ENCODE measurements around the gene ARMH1.
"Not testable (repeated sequence)": the region's sequence is repeated elsewhere in the genome, so short reads cannot be mapped to it uniquely, and the experiment has no call there.

ARMH1 gene

DNA sequence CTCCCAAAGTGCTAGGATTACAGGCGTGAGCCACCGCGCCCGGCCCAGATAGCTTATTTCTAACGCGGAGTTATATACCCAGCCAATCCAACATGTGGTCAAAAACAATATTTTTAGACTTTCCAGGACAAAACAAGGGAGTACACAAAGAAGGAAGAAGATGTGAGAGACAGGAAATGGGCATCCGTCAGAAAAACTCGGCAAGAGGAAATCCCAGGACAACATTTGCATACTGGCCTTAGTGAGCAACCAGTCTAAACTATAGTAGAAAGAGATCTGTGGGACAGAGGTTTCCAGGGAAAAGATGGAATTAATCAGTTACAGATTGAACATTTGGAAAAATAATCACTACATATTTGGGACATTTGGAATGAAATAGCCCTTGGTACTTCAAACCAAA is 11.4 kb downstream of the ARMH1 start:
- Histone ChIP-seq H3K4me3 (ENCODE audit: low read depth, low read length) (no peak overlapping the region), H3K27ac (ENCODE audit: low read depth, low read length) (no peak overlapping the region), H3K27me3 (ENCODE audit: control insufficient read depth, insufficient read depth, low read length) (no peaks in the 10 kb centered on the region), H3K4me1 (ENCODE audit: control insufficient read depth, insufficient read depth, low read length) (peaks cover 28% of the 10 kb centered on the region), H3K36me3 (ENCODE audit: control insufficient read depth, insufficient read depth, low read length) (no peaks in the 10 kb centered on the region), H3K9ac (ENCODE audit: low read length) (no peak overlapping the region), H3K9me3 (ENCODE audit: control insufficient read depth, insufficient read depth, low read depth, low read length) (no peaks in the 10 kb centered on the region)

DNA sequence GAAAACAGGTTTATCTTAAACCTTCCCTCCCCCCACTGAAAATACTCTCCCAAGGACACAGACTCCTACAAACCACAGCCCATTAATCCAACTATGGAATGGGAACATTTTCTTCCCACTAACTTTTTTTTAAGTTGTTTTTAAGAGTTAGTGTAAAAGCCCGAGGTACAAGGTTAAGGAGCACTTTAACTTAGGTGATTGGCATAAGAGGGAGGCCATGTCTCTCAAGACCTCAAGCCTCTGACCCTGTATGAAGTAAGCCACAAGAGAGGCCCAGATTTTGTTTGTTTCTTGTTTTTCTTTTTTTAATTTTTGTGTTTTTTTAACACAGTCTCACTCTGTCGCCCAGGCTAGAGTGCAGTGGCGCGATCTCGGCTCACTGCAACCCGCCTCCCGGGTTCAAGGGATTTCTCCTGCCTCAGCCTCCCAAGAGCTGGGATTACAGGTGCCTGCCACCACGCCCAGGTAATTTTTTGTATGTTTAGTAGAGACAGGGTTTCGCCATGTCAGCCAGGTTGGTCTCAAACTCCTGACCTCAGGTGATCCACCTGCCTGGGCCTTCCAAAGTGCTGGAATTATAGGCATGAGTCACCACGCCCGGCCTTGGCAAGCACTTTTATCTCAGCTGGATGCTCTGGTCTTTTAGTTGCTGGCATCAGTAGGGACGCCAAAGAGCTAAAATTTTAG is 14.4 kb downstream of the ARMH1 start:
- H3K36me3 ChIP-seq (ENCODE audit: control insufficient read depth, insufficient read depth, low read length), result no peaks in the 10 kb centered on the region
- H3K9ac ChIP-seq (ENCODE audit: low read length), result no peak overlapping the region
- no peak overlapping the region for H3K27ac ChIP-seq (ENCODE audit: low read depth, low read length)
- H3K27me3 ChIP-seq (ENCODE audit: control insufficient read depth, insufficient read depth, low read length), result no peaks in the 10 kb centered on the region
- H3K4me1 ChIP-seq (ENCODE audit: control insufficient read depth, insufficient read depth, low read length), result peaks cover 18% of the 10 kb centered on the region; the same call in 1 of the 2 replicates
- no peaks in the 10 kb centered on the region for H3K9me3 ChIP-seq (ENCODE audit: control insufficient read depth, insufficient read depth, low read depth, low read length)
- H3K4me3 ChIP-seq (ENCODE audit: low read depth, low read length), result no peak overlapping the region

GRCh38 chr1:44689447-44689765 is 14.9 kb downstream of the ARMH1 start:
- peaks cover 17% of the 10 kb centered on the region; the same call in 1 of the 2 replicates for H3K4me1 ChIP-seq (ENCODE audit: control insufficient read depth, insufficient read depth, low read length)
- H3K9me3 ChIP-seq (ENCODE audit: control insufficient read depth, insufficient read depth, low read depth, low read length), result no peaks in the 10 kb centered on the region
- no peak overlapping the region for H3K4me3 ChIP-seq (ENCODE audit: low read depth, low read length)
- H3K36me3 ChIP-seq (ENCODE audit: control insufficient read depth, insufficient read depth, low read length), result no peaks in the 10 kb centered on the region
- no peaks in the 10 kb centered on the region for H3K27me3 ChIP-seq (ENCODE audit: control insufficient read depth, insufficient read depth, low read length)
- H3K27ac ChIP-seq (ENCODE audit: low read depth, low read length), result no peak overlapping the region
- no peak overlapping the region for H3K9ac ChIP-seq (ENCODE audit: low read length)

DNA sequence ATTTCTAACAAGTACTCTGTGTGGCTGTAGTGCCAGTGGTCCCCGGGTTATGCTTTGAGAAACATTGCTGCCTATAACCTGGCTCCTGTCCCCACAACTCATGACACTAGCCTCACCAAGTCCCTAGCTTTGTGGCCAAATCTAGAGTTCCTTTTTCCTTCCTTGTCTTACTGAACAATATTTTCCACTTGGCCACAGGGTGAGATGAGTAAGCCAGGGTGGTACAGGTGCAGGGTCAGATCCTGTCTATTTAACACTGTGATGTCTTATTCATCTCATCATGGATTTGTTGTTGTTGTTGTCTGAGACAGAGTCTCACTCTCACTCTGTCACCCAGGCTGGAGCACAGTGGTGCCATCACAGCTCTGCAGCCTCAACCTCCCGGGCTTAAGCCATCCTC is 18.6 kb downstream of the ARMH1 start:
- H3K9ac ChIP-seq (ENCODE audit: low read length), result no peak overlapping the region
- no peak overlapping the region for H3K4me3 ChIP-seq (ENCODE audit: low read depth, low read length)
- H3K36me3 ChIP-seq (ENCODE audit: control insufficient read depth, insufficient read depth, low read length), result no peaks in the 10 kb centered on the region
- peaks cover 13% of the 10 kb centered on the region; the same call in 1 of the 2 replicates for H3K4me1 ChIP-seq (ENCODE audit: control insufficient read depth, insufficient read depth, low read length)
- no peaks in the 10 kb centered on the region for H3K27me3 ChIP-seq (ENCODE audit: control insufficient read depth, insufficient read depth, low read length)
- no peaks in the 10 kb centered on the region for H3K9me3 ChIP-seq (ENCODE audit: control insufficient read depth, insufficient read depth, low read depth, low read length)
- H3K27ac ChIP-seq (ENCODE audit: low read depth, low read length), result no peak overlapping the region

DNA sequence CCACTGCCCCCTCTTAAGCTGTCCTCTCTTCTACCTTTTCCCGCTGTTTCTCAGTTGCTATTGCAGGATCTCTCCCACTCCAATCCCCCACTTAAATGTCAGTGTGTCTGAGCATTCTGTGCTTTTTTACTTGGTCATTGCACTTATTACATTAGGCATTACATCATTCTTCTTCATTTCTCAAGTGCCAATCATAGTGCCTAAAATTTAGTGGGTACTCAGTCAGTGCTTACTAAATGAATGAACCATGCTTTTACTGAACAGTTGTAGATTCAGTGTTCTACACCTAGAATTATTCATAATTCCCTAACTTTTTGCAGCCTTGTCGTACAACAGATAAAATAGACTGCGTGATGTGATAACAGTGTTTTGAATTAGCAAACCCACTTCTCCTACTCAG is 19.4 kb downstream of the ARMH1 start:
- Histone ChIP-seq H3K36me3 (ENCODE audit: control insufficient read depth, insufficient read depth, low read length) (no peaks in the 10 kb centered on the region), H3K4me1 (ENCODE audit: control insufficient read depth, insufficient read depth, low read length) (peaks cover 8% of the 10 kb centered on the region; the same call in 1 of the 2 replicates), H3K9ac (ENCODE audit: low read length) (no peak overlapping the region), H3K9me3 (ENCODE audit: control insufficient read depth, insufficient read depth, low read depth, low read length) (no peaks in the 10 kb centered on the region), H3K4me3 (ENCODE audit: low read depth, low read length) (no peak overlapping the region), H3K27me3 (ENCODE audit: control insufficient read depth, insufficient read depth, low read length) (no peaks in the 10 kb centered on the region), H3K27ac (ENCODE audit: low read depth, low read length) (no peak overlapping the region)

- H3K9me3 ChIP-seq (ENCODE audit: control insufficient read depth, insufficient read depth, low read depth, low read length), result no peaks in the 10 kb centered on the region
- H3K36me3 ChIP-seq (ENCODE audit: control insufficient read depth, insufficient read depth, low read length), result no peaks in the 10 kb centered on the region
- no peak overlapping the region for H3K9ac ChIP-seq (ENCODE audit: low read length)
- no peak overlapping the region for H3K27ac ChIP-seq (ENCODE audit: low read depth, low read length)
- no peak overlapping the region for H3K4me3 ChIP-seq (ENCODE audit: low read depth, low read length)
- no peaks in the 10 kb centered on the region for H3K27me3 ChIP-seq (ENCODE audit: control insufficient read depth, insufficient read depth, low read length)
- no peaks in the 10 kb centered on the region for H3K4me1 ChIP-seq (ENCODE audit: control insufficient read depth, insufficient read depth, low read length)
These were observed 20.5 kb downstream of the ARMH1 start for GRCh38 chr1:44694863-44695478.

DNA sequence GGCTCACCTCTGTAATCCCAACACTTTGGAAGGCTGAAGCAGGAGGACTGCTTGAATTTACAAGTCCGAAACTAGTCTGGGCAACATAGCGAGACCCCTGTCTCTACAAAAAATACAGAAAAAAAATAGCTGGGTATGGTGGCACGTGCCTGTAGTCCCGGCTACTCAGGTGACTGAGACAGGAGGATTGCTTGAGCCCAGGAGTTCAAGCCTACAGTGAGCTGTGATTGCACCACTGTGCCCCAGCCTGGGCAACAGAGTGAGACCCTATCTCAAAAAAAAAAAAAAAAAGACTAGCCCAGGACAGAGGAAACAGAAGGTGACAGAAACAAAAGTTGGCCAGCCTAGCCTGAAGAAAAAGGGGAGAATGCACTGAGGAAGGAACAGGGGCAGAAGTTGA is 21.2 kb downstream of the ARMH1 start:
- Histone ChIP-seq H3K27me3 (ENCODE audit: control insufficient read depth, insufficient read depth, low read length) (no peaks in the 10 kb centered on the region), H3K27ac (ENCODE audit: low read depth, low read length) (no peak overlapping the region), H3K9me3 (ENCODE audit: control insufficient read depth, insufficient read depth, low read depth, low read length) (no peaks in the 10 kb centered on the region), H3K36me3 (ENCODE audit: control insufficient read depth, insufficient read depth, low read length) (no peaks in the 10 kb centered on the region), H3K4me1 (ENCODE audit: control insufficient read depth, insufficient read depth, low read length) (no peaks in the 10 kb centered on the region), H3K9ac (ENCODE audit: low read length) (no peak overlapping the region), H3K4me3 (ENCODE audit: low read depth, low read length) (no peak overlapping the region)

DNA sequence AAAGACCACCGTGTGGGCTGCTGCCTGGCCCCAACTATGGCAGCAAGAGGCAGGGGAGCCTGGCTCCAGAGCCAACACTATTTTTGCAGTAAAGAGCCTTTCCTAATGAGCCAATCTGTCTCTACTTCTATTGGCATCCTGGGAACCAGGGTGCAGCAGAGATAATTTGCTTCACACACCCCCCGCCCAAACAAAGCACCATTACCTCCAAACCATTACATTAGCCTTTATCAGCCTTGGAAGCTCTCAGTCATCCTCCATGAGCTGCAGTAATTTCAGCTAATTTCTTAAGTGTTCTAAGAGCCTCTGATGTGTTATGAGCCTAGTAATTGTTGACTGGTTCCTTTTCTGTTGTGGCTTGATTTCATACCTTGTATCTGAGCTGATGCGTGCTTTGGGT is 21.6 kb downstream of the ARMH1 start:
- no peaks in the 10 kb centered on the region for H3K9me3 ChIP-seq (ENCODE audit: control insufficient read depth, insufficient read depth, low read depth, low read length)

DNA sequence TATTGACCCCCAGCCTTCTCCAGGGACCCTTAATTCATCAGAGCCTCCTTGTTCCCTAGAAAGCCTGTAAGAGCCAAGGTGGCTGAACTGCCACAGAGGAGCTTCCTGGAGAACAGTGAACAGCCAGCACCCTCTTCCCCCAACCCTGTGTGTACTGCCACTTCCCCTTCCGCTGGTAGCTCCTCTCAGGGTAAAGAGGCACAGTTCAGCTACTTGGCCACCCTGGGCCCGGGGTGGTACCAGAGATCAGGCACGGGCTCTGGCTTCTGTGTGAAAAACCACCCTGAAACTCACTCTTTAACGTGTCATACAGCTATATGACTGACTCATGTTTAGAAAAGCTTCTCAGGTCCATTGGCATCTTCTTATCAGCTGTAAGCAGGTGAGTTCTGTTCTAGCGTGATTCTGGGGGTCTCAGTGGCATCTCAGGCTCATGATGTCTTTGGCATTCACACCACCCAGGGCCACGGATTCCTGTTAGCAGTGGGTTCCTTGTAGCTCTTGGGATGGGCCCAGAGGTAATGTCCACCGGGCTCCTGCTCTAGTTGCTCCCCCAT is 22.4 kb downstream of the ARMH1 start:
- Histone ChIP-seq H3K36me3 (ENCODE audit: control insufficient read depth, insufficient read depth, low read length) (no peaks in the 10 kb centered on the region), H3K9me3 (ENCODE audit: control insufficient read depth, insufficient read depth, low read depth, low read length) (no peaks in the 10 kb centered on the region), H3K27ac (ENCODE audit: low read depth, low read length) (no peak overlapping the region), H3K9ac (ENCODE audit: low read length) (no peak overlapping the region), H3K4me3 (ENCODE audit: low read depth, low read length) (no peak overlapping the region), H3K27me3 (ENCODE audit: control insufficient read depth, insufficient read depth, low read length) (no peaks in the 10 kb centered on the region), H3K4me1 (ENCODE audit: control insufficient read depth, insufficient read depth, low read length) (no peaks in the 10 kb centered on the region)

More for the DNA sequence above, 21.6 kb downstream of the ARMH1 start:
- H3K27me3 ChIP-seq (ENCODE audit: control insufficient read depth, insufficient read depth, low read length), result no peaks in the 10 kb centered on the region
- H3K9ac ChIP-seq (ENCODE audit: low read length), result no peak overlapping the region
- no peaks in the 10 kb centered on the region for H3K4me1 ChIP-seq (ENCODE audit: control insufficient read depth, insufficient read depth, low read length)
- no peak overlapping the region for H3K27ac ChIP-seq (ENCODE audit: low read depth, low read length)
- no peaks in the 10 kb centered on the region for H3K36me3 ChIP-seq (ENCODE audit: control insufficient read depth, insufficient read depth, low read length)
- H3K4me3 ChIP-seq (ENCODE audit: low read depth, low read length), result no peak overlapping the region

DNA sequence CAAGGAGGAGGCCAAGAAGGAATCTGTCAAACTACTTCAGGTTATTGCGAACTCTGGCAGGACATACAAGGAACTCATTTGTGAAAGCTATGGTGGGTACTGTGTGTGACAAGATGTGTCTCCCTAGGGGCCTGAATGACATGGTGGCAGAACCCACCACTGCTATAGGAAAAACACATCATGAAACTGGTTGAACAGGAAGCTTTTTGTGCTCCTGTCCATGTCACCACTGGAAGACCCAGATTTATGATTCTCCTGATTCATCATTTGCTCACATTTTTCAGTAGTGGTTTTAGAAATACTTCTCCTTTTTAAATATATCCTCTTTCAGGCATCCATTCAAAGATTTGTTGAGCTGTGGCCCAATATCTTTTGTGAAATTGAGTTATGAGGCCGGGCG is 23.6 kb downstream of the ARMH1 start:
- Histone ChIP-seq H3K4me3 (ENCODE audit: low read depth, low read length) (no peak overlapping the region), H3K4me1 (ENCODE audit: control insufficient read depth, insufficient read depth, low read length) (no peaks in the 10 kb centered on the region), H3K9ac (ENCODE audit: low read length) (no peak overlapping the region), H3K9me3 (ENCODE audit: control insufficient read depth, insufficient read depth, low read depth, low read length) (no peaks in the 10 kb centered on the region), H3K27ac (ENCODE audit: low read depth, low read length) (no peak overlapping the region), H3K27me3 (ENCODE audit: control insufficient read depth, insufficient read depth, low read length) (no peaks in the 10 kb centered on the region), H3K36me3 (ENCODE audit: control insufficient read depth, insufficient read depth, low read length) (no peaks in the 10 kb centered on the region)

DNA sequence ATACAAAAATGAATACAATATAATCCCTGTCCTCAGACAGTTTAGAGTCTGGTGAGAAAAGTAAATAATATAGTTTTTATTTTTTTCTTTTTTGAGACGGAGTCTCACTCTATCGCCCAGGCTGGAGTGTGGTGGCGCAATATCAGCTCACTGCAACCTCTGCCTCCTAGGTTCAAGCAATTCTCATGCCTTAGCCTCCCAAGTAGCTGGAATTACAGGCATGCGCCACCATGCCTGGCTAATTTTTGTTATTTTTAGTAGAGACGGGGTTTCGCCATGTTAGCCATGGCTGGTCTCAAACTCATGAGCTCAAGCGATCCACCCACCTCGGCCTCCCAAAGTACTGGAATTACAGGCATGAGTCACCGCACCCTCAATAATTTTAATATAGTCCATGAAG is 24.9 kb downstream of the ARMH1 start:
- H3K4me1 ChIP-seq (ENCODE audit: control insufficient read depth, insufficient read depth, low read length); H3K27me3 ChIP-seq (ENCODE audit: control insufficient read depth, insufficient read depth, low read length); H3K4me3 ChIP-seq (ENCODE audit: low read depth, low read length); H3K27ac ChIP-seq (ENCODE audit: low read depth, low read length); H3K9me3 ChIP-seq (ENCODE audit: control insufficient read depth, insufficient read depth, low read depth, low read length); H3K9ac ChIP-seq (ENCODE audit: low read length); H3K36me3 ChIP-seq (ENCODE audit: control insufficient read depth, insufficient read depth, low read length): not testable (repeated sequence)

Data from HUES6 (cell line).